ENCODE measurements around the gene POLR2I.
"Not testable (repeated sequence)": the region's sequence is repeated elsewhere in the genome, so short reads cannot be mapped to it uniquely, and the experiment has no call there.

The POLR2I gene

DNA sequence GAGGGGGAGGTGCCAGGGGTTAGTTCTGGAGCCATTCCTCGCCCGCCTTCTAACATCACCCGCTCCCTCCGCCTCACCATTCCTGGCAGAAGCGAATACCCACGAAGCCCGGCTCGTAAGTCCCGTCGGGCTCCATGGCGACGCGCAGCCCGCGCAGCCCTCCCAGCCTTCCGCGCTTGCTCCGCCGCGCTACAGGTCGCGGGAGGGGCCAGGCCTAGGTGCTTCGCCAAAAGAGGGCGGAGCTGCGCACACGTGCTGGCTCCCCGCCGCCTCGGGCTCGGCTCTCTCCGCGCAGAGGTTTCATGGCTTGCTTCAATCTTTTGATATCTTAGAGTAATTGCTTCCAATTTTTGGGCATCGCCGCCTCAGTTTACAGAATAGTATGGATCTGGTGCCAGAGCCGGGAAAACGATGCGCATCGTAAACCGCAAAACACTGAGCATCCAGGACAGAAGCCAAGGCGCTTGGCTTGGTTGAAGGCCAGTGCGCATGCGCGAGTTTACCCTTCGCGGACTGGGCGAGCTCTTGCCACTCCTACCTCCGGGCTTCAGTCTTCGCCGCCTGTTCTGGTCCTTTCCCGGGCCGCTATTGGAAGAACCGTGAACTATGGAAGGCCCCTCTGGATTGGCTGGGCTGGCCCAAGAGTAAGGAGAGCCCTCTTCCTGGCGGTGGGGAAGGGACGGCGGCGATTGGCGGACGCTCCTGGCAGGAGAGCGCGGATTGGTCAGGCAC is at the start of gene POLR2I:
POLR2I (minus strand) TSS at position 155 of the 732 bp plus-strand sequence; CDS start at position 136, 19 bp downstream.
- DNase-seq (ENCODE audit: low read depth) = peak; percentile 96

DNA sequence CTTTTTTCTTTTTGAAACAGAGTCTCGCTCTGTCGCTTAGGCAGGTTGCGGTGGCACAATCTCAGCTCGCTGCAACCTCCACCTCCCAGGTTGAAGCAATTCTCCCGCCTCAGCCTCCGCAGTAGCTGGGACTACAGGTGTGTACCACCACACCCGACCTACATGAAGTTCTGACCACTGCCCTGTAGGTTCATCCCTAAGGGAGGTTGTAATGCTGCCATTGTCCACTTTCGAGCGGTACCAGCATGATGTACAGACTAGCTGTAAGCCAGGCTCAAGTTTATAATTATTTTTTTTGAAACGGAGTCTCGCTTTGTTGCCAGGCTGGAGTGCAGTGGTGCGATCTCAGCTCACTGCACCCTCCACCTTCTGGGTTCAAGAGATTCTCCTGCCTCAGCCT is 49.1 kb upstream of the POLR2I start:
- DNase-seq (ENCODE audit: low read depth) = no peak

DNA sequence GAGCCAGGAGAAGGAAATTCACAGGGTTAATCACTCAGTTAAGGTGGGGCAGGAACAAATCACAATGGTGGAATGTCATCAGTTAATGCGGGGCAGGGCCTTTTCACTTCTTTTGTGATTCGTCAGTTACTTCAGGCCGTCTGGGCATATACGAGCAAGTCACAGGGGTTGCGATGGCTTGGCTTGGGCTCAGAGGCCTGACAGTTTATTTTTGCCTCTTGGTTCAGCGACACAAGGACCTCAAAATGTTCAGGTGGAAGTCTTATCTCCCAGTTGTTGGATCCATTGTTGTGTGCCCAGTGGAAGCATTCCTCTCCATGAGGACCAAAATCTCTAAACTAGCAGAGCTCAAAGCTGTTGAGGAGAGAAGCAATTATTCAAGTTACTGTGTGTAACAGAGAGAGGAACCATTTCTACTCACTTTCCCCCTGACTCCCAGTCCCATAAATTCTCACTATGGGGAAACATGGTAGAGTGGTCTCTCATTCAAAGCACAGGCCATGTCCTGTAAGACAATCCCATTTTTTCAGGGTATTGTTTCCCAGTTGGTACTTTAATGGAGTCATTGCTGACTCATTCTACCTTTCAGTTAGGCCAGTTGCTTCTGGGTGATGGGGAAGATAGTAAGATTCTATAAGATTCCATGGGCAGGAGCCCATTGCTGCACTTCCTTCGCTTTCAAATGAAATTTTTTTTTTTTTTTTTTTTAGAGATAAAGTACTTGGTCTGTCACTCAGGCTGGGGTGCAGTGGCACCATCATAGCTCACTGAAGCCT is 46.3 kb upstream of the POLR2I start:
- no peak for DNase-seq (ENCODE audit: low read depth)

DNA sequence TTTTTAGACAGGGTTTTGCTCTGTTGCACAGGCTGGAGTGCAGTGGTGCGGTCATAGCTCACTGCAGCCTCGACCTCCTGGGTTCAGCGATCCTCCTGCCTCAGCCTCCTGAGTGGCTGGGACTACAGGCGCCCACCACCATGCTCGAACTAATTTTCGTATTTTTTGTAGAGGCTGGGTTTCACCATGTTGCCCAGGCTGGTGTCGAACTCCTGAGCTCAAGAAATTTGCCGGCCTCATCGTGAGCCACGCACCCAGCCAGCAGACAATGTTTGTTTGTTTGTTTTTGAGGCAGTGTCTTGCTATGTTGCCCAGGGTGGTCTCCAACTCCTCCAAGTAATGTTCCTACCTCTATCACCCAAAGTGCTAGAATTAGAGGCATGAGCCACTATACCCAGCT is 38.5 kb upstream of the POLR2I start:
- no peak for DNase-seq (ENCODE audit: low read depth)

DNA sequence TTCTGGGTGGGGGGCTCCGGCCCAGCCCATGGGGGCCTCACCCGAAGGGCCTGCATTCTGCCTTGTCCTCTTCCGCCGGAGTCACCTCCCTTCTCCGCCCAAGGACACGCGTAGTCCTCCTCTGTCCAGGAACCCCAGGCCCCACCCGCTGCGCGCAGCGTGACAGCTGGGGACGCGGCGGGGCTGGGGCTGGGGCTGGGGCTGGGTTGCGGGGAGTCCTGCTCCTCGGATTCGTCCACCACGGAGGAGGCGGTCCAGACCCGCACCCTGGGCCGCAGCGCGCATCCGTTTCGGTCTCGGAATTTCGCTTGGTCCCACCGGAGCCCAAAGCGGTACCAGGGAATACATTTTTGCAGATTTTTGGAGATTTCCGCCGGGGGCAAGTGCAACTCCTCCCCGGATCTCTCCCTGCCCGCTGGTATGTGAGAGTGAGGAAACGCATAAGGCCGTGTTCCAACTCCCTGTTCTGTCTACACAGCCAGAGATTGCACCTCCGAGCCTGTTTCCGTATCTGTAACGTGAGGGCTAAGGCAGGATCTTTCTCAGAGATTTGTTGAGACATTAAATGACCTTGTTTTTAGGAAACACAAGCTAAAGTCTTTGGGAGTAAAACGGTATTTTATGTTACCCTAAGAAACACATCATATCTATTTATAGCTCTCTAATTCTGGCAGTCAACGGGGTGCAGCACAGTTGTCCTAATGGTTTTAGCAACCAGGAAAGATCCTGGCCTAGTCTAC is 37.8 kb upstream of the POLR2I start, which contains the start of gene COX7A1:
COX7A1 (minus strand) TSS at position 96 of the 740 bp plus-strand sequence; CDS start at position 56, 40 bp downstream.
- DNase-seq (ENCODE audit: low read depth) = no peak

DNA sequence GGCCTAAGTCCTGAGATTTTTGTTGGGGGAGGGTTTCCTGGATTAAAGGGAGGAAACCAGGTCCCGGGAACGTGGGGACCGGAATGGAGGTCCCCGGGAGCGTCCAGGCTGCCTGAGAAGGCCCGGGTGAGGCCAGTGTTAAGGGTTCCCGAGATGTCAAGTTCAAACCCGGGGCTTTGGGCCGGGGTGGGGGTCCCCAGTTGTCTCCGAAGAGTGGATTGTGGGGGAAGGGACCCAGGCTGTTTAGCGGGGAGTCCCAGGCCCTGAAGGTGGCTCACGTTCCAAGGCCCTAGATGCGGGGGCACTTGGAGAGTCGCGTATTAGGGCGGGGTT is 37.3 kb upstream of the POLR2I start:
- no peak for DNase-seq (ENCODE audit: low read depth)

DNA sequence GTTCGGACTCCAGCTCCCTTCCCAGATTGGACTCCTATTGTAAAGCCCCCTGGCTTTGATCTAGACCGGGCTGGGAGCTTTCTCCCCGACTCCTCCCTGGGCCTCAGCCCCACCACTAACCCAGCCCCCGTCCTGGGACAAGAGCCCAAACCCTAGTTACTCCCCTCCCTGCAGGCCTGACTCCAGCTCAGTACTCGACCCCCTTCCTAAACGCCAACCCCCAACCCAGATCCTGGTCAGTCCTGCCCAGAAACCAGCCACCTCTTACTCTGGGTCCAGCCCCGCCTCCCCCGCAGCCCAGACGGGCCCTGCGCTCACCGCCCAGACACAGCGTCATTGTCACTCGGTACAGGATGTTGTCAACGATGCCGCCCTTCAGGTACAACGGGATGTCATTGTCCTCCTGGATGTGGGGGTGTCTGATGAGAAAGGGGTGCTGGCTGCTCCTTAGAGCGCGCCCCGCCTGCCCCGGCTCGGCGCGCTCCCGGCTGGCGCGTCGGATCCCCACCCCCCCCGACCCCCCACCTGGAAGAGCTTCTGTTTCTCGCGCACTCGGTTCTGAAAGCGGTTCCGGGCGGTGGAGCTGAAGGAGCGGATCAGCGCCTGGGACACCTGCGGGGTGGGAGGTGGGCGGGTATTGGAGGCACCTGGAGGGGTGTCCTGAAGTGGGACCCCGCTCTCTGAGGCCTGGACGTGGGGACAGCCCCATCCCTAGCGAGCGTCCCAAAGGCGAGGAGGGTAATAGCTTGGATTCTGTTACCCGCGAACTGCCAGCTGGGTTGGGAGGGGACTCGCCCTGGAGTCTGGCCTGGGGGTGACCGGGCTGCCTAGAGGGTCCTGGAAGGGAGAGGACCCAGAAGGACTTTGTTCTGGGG is 36.7 kb upstream of the POLR2I start:
- DNase-seq (ENCODE audit: low read depth) = no peak

DNA sequence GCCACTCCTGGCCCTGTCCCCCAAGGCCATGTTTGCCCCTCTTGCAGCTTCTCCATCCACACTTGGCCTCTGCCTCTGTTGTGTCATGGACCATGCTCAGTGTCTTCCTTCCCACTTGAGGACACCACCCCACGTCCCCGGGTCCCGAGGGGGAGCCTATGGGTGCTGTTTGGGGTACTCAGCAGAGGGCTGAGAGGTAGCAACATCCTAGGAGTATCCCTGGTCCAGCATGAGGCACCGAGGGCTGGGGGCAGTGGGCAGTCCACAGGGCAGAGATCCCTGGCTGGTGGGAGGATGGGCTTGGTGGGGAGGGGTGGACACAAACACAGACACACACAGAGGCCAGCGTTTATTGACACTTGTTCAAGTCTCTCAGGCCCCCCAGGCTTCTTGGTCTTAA is 35.9 kb upstream of the POLR2I start:
- DNase-seq (ENCODE audit: low read depth) = no peak

DNA sequence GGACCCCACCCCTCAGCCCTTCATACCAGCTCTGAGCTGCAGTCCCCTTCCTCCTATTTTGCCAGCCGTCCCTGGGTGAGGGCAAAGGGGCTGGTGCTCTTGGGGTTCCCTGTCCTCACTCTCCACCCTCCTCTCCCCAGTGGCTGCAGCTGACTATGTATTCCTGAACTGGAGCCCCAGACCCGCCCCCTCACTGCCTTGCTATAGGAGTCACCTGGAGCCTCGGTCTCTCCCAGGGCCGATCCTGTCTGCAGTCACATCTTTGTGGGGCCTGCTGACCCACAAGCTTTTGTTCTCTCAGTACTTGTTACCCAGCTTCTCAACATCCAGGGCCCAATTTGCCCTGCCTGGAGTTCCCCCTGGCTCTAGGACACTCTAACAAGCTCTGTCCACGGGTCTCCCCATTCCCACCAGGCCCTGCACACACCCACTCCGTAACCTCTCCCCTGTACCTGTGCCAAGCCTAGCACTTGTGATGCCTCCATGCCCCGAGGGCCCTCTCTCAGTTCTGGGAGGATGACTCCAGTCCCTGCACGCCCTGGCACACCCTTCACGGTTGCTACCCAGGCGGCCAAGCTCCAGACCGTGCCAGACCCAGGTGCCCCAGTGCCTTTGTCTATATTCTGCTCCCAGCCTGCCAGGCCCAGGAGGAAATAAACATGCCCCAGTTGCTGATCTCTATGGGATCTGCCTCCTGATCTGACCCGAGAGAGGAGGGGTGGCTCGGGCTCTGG is 35.2 kb upstream of the POLR2I start:
- no peak for DNase-seq (ENCODE audit: low read depth)

DNA sequence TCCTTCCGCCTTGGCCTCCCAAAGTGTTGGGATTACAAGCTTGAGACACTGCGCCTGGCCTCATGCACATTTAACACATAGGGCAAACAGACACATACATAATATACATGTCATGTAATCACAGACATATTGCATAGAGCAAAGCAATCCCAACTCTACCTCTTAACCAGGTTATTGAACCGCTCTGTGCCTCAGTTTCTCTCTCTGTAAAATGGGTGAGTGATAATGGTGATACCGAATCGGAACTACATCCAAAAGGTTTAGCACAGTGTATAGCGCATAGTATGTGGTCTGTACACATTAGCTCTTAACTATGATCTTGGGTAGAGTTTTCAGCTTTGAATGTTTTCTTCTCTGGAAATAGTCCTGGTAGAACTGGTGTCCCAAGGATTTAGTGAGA is 29.9 kb upstream of the POLR2I start:
- DNase-seq (ENCODE audit: low read depth) = no peak

DNA sequence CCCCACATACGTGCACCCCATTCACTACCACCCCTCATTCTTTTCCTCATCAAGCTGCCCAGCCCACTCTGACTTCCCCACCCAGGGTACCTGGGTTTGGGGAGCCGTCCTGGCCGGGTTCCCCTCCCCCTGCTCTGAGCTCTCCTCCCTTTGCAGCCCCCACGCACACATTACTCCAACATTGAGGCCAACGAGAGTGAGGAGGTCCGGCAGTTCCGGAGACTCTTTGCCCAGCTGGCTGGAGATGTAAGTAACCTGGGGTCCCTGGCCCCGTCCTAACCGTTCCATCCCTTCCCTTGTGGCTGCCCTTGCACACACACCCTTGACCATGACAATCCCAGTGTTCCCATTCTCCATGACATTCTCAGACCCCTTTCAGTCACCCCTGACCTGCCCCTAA is 27.8 kb upstream of the POLR2I start:
- DNase-seq (ENCODE audit: low read depth) = no peak

DNA sequence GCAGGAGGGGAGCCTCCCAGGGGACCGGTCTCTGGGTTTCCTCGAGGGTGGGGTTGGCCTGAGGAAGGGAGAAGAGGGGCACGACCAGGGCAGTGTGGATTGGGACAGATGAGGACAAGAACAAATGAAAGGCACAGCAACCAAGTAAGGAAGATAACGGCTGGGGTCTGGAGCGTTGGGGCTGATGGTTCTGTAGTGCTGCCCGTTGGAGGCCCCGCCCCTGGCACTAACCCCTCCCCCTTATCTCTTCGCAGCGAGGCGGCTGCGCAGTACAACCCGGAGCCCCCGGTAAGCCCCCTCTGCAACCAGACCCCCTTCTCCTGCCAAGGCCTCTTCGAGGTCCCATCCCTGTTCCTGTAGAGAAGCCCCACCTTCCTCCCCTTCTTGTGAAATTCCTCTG is 27.4 kb upstream of the POLR2I start:
- no peak for DNase-seq (ENCODE audit: low read depth)

DNA sequence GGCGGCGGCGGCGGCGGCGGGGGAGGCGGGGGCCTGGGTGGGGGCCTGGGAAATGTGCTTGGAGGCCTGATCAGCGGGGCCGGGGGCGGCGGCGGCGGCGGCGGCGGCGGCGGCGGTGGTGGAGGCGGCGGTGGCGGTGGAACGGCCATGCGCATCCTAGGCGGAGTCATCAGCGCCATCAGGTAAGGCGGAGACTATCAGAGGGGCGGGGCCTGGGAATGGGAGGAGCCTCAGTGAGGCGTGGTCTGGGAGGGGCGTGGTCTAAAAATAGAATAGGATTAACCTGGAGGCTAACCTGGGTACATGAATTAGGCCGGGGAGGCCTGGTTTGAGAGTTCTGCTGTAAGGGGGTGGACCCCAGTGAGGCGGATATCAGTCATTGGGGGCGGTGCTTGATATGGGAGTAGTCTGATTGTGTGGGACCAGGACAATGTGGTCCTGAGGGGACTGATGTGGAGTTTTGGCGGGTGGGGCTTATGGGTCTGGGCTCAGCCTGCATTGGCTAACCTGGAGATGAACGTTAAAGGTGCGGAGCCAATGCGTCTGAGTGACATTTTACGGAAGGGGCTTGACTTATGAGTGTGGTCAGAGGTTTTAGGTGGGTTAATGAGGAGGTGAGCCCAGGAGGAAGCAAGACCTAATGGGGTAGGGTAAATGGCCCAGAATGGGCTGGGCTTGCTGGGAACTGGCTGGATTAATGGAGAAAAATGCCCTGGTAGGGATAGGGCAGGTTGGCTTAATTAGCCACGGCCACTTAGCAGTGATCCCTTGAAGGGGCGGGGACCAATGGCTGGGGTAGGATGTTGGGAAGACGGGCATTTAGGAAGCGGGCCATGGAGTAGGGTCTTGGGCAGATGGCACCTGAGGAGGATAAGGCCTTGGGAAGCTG is 26.6 kb upstream of the POLR2I start:
- DNase-seq (ENCODE audit: low read depth) = peak; percentile 78

DNA sequence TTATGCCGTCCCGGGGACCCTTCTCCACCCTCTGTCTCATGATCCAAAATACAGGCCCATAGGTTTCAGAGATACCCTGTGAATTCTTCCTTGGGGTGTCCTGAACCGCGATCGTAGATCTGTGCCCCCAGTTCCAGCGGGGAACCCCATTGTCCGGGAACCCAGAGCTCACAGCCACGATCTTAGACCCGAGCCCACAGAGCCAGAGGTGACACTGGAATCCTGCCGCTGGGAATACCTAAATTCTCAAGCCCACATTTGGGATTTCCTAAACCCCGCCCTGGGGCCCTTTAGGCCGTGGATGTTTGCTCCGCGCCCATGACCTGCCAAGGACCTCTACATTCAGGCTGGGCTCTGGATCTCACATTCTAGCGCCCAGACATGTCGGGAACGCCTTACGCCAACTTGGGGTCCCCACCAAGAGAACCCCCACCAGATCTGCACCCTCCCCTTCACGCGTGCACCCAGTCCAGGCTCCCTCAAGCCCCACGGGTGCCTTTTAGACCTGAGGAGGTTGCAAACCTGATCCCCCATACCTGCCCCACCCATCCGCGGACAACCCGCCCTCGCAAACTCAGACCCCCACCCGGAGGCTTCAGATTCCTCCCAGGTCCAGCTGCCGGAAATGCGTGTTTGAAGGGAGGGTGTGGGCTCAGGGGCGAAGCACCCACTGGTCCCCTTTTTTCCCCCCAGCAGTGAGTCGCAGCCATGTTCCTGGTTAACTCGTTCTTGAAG is 25.8 kb upstream of the POLR2I start:
- peak; percentile 19 for DNase-seq (ENCODE audit: low read depth)

DNA sequence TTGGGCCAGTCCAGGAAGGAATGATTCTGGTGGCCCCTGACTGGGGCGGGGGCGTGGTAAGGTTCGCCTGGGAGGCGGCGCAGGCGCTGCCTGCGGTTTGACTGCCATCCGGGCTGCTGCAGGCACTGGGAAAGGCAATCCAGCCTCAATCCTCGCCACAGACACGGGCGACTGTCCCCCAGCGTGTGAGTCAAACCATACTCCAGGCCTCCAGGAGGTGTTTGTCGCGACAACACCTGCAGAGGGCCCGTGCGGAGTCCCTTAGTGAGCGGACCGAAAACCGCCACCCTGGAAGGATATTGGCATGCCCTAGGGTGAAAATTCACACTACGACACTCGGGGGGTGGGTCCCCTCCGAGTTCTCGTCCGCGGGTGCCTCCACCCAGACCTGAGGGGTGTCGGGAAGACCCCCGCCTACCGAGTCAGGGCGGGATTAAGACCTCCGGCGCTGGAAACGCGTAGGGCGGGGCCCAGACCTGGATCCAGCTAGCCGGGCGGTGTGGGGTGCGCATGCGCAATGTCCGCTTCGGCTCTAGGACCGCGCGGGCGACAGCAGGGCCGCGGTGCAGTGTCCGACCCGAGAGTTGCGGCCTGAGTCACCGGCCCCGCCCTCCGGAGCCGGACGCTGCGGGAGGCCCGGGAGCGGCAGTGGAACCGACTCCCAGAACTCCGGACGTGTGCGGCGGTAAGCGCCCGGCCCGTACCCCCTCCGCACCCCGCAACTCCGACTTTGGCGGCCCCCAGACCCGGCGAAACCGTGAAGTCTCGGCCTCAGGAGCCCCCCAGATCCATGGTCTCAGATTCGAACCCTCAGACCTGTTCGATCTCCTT is 25.0 kb upstream of the POLR2I start, which contains the start of gene CAPNS1:
CAPNS1 (plus strand) TSS at position 594 of the 831 bp plus-strand sequence. CDS start 946 bp downstream, outside the sequence.
- DNase-seq (ENCODE audit: low read depth) = peak; percentile 91

DNA sequence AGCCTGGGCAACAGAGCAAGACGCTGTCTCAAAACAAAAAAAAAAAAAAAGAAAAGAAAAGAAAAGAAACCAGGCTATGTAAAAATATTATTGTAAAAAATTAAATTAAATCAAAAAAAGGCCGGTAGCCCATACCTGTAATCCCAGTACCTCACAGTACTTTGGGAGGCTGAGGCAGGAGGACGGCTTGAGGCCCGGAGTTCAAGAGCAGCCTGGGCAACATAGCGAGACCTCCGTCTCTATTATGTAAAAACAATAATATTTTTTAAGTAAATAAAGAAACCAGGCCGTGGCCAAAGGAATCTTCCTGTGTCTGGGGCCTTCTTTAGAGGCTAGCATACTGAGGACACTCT is 24.4 kb upstream of the POLR2I start:
- no peak for DNase-seq (ENCODE audit: low read depth)

DNA sequence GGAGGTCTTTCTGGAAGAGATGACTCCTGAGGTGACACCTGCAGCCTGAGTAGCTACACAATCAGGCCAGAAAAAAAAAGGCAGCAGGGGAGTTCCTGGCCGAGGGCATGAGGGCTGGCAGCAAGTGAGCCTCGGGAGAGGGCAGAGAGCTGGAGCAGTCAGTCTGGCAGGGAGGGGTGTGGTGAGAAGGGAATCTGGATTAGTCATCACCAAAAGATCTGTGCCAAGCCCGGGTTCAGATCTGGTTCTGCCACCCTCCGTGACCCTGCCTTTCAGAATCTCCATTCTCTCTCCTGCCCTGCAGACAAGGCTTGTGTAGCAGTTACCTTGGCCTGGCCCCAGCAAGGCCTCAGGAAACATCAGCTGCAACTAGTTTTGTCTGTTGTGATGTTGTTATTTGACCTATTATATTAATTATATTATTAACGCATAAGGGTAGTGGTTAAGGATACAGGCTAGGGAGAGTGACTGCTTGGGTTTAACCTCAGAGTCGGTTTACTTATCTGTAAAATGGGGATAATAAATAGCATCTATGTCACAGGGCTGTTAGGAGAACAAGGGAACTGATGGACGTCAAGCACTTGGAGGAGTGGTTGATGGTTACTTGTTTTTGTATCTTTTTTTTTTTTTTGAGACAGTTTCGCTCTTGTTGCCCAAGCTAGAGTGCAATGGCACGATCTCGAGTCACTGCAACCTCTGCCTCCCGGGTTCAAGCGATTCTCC is 22.4 kb upstream of the POLR2I start:
- DNase-seq (ENCODE audit: low read depth) = no peak

DNA sequence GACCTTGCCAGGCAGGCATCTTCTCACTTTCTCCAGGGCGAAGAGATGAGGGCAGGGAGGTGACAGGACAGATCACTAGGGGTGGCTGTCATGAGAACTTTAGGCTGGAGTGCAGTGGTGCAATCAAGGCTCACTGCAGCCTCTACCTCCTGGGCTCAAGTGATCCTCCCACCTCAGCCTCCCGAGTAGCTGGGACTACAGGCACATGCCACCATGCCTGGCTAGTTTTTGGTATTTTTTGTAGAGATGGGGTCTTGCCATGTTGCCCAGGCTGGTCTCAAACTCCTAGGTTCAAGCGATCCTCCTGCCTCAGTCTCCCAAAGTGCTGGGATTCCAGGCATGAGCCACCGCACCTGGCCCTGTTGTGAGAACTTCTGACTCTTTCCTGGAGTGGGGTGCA is 20.2 kb upstream of the POLR2I start:
- not testable (repeated sequence) for DNase-seq (ENCODE audit: low read depth)

All from stimulated activated CD8-positive, alpha-beta memory T cell treated with anti-CD3 and anti-CD28 coated beads, Interleukin-4, amount 100 ng/mL, for 24 hours (primary cell).